Measurements from ENCODE around the gene RNF135. TPM values are rescaled to one million over a fixed set of nuclear protein-coding genes. Genes with fewer than 3 reads are reported as not detected.
"Not testable (repeated sequence)": the region's sequence is repeated elsewhere in the genome, so short reads cannot be mapped to it uniquely, and the experiment has no call there.

Gene RNF135
- polyA plus RNA-seq, 2 of the 4 experiments (the other 2 are of a cell fraction), result 25.8 to 35.0 TPM

DNA sequence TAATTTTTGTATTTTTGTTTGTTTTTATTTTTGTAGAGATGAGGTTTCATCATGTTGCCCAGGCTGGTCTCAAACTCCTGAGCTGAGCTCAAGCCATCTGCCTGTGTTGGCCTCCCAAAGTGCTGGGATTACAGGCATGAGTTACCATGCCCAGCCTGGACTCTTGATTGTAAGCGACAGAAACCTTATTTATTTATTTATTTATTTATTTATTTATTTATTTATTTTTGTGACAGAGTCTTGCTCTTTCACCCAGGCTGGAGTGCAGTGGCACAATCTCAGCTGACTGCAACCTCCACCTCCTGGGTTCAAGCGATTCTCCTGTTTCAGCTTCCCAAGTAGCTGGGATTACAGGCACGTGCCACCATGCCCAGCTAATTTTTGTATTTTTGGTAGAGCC, 41.0 kb upstream of the RNF135 start:
- DNase-seq (ENCODE audit: low read depth in 1 of 2, low spot score in 1 of 2); ATAC-seq; H3K4me1 ChIP-seq; FAIRE-seq; H3K9me3 ChIP-seq; H3K4me3 ChIP-seq; H3K27ac ChIP-seq; POLR2A ChIA-PET; H3K4me2 ChIP-seq: not testable (repeated sequence)
- TF ChIP-seq ZC3H11A (IDR thresholded peaks at IDR 0.05), result peak; percentile 98
- CTCF ChIA-PET, result interaction anchor here (0.7 to 1.3 kb wide), 2 partner anchors 14 to 286 kb away, joined by 3 read pairs; no protein-coding TSS in a partner anchor
- 92% methylated on average over 3 of the region's 3 CpGs for WGBS (ENCODE audit: missing lambda C conversion rate)

DNA sequence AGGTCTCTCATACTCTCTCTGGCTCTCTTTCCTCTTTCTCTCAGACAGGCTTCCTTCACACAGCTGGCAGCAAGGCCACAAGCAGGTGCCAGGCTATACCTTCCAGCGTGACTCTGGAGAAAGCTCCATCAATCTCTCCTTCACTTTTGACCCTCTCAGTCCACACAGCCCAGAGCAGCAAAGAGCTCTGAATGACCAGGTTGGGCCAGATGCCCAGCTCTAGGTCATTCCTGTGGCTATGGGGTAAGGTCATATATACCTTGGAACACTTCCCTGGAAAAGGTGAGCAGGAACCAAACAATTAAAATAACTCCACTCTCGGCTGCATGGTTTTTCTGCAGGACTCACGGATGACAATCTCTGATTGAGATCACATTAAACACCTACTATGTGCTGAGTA, 40.3 kb upstream of the RNF135 start:
- ATAC-seq (no peak), DNase-seq (ENCODE audit: low read depth in 1 of 2, low spot score in 1 of 2) (no peak), FAIRE-seq (no peak)
- H3K27ac ChIP-seq, result no peak overlapping the region
- H3K4me1 ChIP-seq, result no peaks in the 10 kb centered on the region
- CTCF ChIA-PET, result interaction anchor here (0.6 to 1.3 kb wide), 3 partner anchors 14 to 491 kb away, joined by 3 read pairs; no protein-coding TSS in a partner anchor
- no peaks in the 10 kb centered on the region for H3K9me3 ChIP-seq
- no peak overlapping the region for H3K4me3 ChIP-seq
- POLR2A ChIA-PET, result no interaction called here
- WGBS (ENCODE audit: missing lambda C conversion rate), result 89% methylated on average over 3 of the region's 3 CpGs
- TF ChIP-seq GATA3 (IDR thresholded peaks at IDR 0.05; ENCODE audit: borderline replicate concordance), result no peak
- no peak for TF ChIP-seq ZFP36 (IDR thresholded peaks at IDR 0.05; ENCODE audit: borderline replicate concordance, partially characterized antibody)
- TF ChIP-seq MAZ (IDR thresholded peaks at IDR 0.05; ENCODE audit: borderline replicate concordance, low read depth, low read length), result no peak
- TF ChIP-seq ZC3H11A (IDR thresholded peaks at IDR 0.05), result no peak
- TF ChIP-seq SMC3 (IDR thresholded peaks at IDR 0.05), result no peak
- no peak for TF ChIP-seq JUN (IDR thresholded peaks at IDR 0.05)
- TF ChIP-seq, protein P1, sequence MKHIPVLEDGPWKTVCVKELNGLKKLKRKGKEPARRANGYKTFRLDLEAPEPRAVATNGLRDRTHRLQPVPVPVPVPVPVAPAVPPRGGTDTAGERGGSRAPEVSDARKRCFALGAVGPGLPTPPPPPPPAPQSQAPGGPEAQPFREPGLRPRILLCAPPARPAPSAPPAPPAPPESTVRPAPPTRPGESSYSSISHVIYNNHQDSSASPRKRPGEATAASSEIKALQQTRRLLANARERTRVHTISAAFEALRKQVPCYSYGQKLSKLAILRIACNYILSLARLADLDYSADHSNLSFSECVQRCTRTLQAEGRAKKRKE (CRISPR knock-in tag; IDR thresholded peaks at IDR 0.05; ENCODE audit: low read depth), result no peak
- TF ChIP-seq, protein P2, sequence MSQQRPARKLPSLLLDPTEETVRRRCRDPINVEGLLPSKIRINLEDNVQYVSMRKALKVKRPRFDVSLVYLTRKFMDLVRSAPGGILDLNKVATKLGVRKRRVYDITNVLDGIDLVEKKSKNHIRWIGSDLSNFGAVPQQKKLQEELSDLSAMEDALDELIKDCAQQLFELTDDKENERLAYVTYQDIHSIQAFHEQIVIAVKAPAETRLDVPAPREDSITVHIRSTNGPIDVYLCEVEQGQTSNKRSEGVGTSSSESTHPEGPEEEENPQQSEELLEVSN (IDR thresholded peaks at IDR 0.05; ENCODE audit: borderline replicate concordance, low read depth), result no peak
- H3K4me2 ChIP-seq, result no peak overlapping the region

DNA sequence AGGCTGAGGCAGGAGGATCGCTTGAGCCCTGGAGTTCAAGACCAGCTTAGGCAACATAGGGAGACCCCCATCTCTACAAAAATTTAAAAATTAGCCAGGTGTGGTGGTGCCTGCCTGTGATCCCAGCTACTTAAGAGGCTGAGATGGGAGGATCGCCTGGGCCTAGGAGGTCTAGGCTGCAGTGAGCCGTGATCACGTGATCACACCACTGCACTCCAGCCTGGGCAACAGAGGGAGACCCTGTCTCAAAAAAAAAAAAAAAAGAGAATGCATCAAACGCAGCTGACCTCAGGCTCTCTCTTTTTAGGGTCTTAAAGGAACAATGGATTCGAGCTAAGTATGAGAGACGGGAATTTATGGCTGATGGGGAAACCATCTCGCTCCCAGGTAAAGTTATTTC, 39.3 kb upstream of the RNF135 start:
- H3K4me3 ChIP-seq; H3K4me1 ChIP-seq; H3K9me3 ChIP-seq; DNase-seq (ENCODE audit: low read depth in 1 of 2, low spot score in 1 of 2); FAIRE-seq; H3K4me2 ChIP-seq; H3K27ac ChIP-seq; ATAC-seq; POLR2A ChIA-PET: not testable (repeated sequence)
- 73% methylated on average over 8 of the region's 8 CpGs for WGBS (ENCODE audit: missing lambda C conversion rate)
- CTCF ChIA-PET, result interaction anchor here (1.0 to 1.1 kb wide), 2 partner anchors 284 to 292 kb away, joined by 3 to 4 read pairs; no protein-coding TSS in a partner anchor

DNA sequence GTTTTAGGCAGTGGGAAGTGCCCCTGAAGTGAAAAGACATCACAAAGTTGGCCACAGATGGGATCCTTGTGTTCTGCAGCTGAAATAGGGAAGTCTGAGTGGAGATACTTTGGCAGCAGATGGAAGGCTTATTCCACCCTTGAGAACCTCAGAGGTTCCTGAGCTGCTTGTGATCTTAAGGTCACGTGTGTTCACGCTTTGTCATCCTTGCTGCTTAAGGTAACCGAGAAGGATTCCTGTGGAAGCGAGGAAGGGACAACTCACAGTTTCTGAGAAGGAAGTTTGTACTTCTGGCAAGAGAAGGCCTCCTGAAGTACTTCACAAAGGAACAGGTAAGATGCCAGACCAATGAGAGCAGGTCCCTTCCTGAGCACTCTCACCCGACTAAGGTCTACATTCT, 36.9 kb upstream of the RNF135 start:
- Histone ChIP-seq H3K4me1 (no peaks in the 10 kb centered on the region), H3K4me3 (no peak overlapping the region), H3K4me2 (no peak overlapping the region), H3K9me3 (no peaks in the 10 kb centered on the region), H3K27ac (no peak overlapping the region)
- ChIA-PET CTCF (interaction anchor here (0.7 to 2.2 kb wide), 4 partner anchors 16 to 591 kb away, joined by 3 to 5 read pairs (median 3); no protein-coding TSS in a partner anchor), POLR2A (no interaction called here)
- no peak for TF ChIP-seq HOXB13 (CRISPR knock-in tag; IDR thresholded peaks at IDR 0.05; ENCODE audit: low read depth)
- TF ChIP-seq NFE2L2 (conservative IDR thresholded peaks at IDR 0.05; ENCODE audit: low read length), result no peak
- TF ChIP-seq CBX2 (IDR thresholded peaks at IDR 0.05; ENCODE audit: borderline replicate concordance, low read depth), result no peak
- TF ChIP-seq NR3C1 (IDR thresholded peaks at IDR 0.05), result no peak
- TF ChIP-seq, protein P2 (IDR thresholded peaks at IDR 0.05; ENCODE audit: borderline replicate concordance, low read depth), result no peak
- no peak for TF ChIP-seq EHMT2 (IDR thresholded peaks at IDR 0.05; ENCODE audit: low read depth)
- no peak for TF ChIP-seq CHD2 (IDR thresholded peaks at IDR 0.05; ENCODE audit: low read length, partially characterized antibody)
- TF ChIP-seq TFCP2L1 (CRISPR knock-in tag; IDR thresholded peaks at IDR 0.05), result no peak
- no peak for TF ChIP-seq FOSB (CRISPR knock-in tag; IDR thresholded peaks at IDR 0.05)
- TF ChIP-seq HOXA7 (CRISPR knock-in tag; IDR thresholded peaks at IDR 0.05), result no peak
- no peak for TF ChIP-seq MAFK (IDR thresholded peaks at IDR 0.05; ENCODE audit: partially characterized antibody)
- FAIRE-seq, result peak; percentile 36
- no peak for DNase-seq (ENCODE audit: low read depth in 1 of 2, low spot score in 1 of 2)
- no peak for ATAC-seq
- WGBS (ENCODE audit: missing lambda C conversion rate), result 67% methylated on average over 5 of the region's 5 CpGs

Data from A549 (cell line).